ENCODE results near the gene TRAF3IP3.

TRAF3IP3 gene

GRCh38 chr1:209759829-209760359 lies 4.0 kb downstream of the TRAF3IP3 start:
- in situ Hi-C loops (cut with MboI; ENCODE audit: low sequenced_read_pairs, unreplicated experiment) = no loop called here
- TF ChIP-seq CTCF (IDR thresholded peaks at IDR 0.05; ENCODE audit: borderline replicate concordance, control extremely low read depth, extremely low read depth, insufficient read depth, missing control alignments) = no peak
- no peak for DNase-seq (ENCODE audit: low spot score)

DNA sequence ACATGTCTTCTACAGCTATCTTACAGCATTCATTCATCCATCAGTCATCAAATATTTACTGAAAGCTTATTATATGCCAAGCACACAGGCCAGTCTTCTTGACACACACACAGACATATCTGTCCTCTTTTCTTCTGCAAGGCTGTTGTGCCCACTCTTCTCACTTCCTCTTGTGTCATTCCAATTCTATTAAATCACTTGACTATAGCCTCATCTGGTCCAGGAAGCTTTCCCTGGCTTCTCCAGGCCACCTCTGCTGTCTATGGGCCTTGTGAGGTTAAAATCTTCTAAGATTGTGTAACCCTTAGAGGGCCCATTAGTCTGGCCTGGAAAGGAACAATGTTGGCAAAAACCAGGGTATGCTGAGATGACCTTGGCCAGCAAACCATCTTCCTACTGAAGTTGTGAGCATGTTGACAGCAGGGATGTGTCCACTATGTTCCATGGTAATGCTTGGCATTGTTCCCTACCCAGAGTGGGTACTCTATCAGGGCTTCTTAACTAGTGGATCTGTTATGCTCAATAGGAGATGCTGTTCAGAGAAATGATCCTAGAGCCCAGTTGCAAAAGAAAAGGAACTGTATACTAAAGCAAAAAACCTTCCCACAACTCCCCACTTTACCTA lies 5.3 kb downstream of the TRAF3IP3 start:
- no peak for DNase-seq (ENCODE audit: low spot score)
- no peak for TF ChIP-seq CTCF (IDR thresholded peaks at IDR 0.05; ENCODE audit: borderline replicate concordance, control extremely low read depth, extremely low read depth, insufficient read depth, missing control alignments)

GRCh38 chr1:209766051-209766450 lies 10.2 kb downstream of the TRAF3IP3 start:
- in situ Hi-C loops (cut with MboI; ENCODE audit: low sequenced_read_pairs, unreplicated experiment) = no loop called here
- no peak for DNase-seq (ENCODE audit: low spot score)
- no peak for TF ChIP-seq CTCF (IDR thresholded peaks at IDR 0.05; ENCODE audit: borderline replicate concordance, control extremely low read depth, extremely low read depth, insufficient read depth, missing control alignments)

More for the DNA sequence above, 5.3 kb downstream of the TRAF3IP3 start:
- in situ Hi-C loops (cut with MboI; ENCODE audit: low sequenced_read_pairs, unreplicated experiment) = no loop called here

GRCh38 chr1:209767096-209767495 lies 11.2 kb downstream of the TRAF3IP3 start:
- DNase-seq (ENCODE audit: low spot score) = no peak
- no peak for TF ChIP-seq CTCF (IDR thresholded peaks at IDR 0.05; ENCODE audit: borderline replicate concordance, control extremely low read depth, extremely low read depth, insufficient read depth, missing control alignments)
- in situ Hi-C loops (cut with MboI; ENCODE audit: low sequenced_read_pairs, unreplicated experiment) = no loop called here

DNA sequence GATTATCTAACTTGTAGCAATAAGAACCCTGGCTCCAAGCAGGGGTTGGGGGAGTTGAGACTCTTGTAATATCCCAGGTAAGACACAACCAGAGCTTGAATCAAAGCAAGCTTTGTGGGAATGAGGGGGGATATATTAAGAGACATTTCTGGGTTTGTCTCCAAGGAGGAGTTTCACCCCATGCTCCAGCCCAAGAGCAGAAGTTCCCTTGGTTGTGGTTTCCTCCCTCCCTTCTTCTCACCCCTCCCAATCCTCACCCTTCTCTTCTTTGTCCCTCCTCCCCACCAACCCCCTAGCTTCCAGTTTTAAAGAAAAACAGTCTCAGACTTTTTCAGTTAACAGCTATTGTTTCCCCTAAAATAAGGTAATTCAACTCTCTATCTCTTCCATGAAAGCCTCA lies 11.9 kb downstream of the TRAF3IP3 start:
- DNase-seq (ENCODE audit: low spot score) = no peak
- no peak for TF ChIP-seq CTCF (IDR thresholded peaks at IDR 0.05; ENCODE audit: borderline replicate concordance, control extremely low read depth, extremely low read depth, insufficient read depth, missing control alignments)
- in situ Hi-C loops (cut with MboI; ENCODE audit: low sequenced_read_pairs, unreplicated experiment) = no loop called here

GRCh38 chr1:209768354-209768774 lies 12.5 kb downstream of the TRAF3IP3 start:
- in situ Hi-C loops (cut with MboI; ENCODE audit: low sequenced_read_pairs, unreplicated experiment) = no loop called here
- no peak for TF ChIP-seq CTCF (IDR thresholded peaks at IDR 0.05; ENCODE audit: borderline replicate concordance, control extremely low read depth, extremely low read depth, insufficient read depth, missing control alignments)
- DNase-seq (ENCODE audit: low spot score) = peak; percentile 79

Measured in GM13976 (cell line).